H9 (cell line): ENCODE results near the gene MYOM3. TPM values are rescaled to one million over a fixed set of nuclear protein-coding genes. Genes with fewer than 3 reads are reported as not detected.

Experiments used
- DNase-seq: peaks from one replicate; pipeline ENCODE4 v3.0.0-alpha.2; 2017
- H2AFZ ChIP-seq: one replicate; pipeline ENCODE4 v1.6.1; 2013; ENCODE audit warnings: mild to moderate bottlenecking, low read length, control low read depth, moderate library complexity
- H2AK5ac ChIP-seq: 2 replicates; pipeline ENCODE4 v1.6.1; 2013; ENCODE audit warnings: low read length, control low read depth, mixed read lengths; ENCODE audit not compliant: insufficient read length
- H2BK120ac ChIP-seq: one replicate; pipeline ENCODE4 v1.6.1; 2013; ENCODE audit warnings: low read depth, mild to moderate bottlenecking, low read length, control low read depth, inconsistent platforms; ENCODE audit not compliant: poor library complexity, severe bottlenecking
- H2BK12ac ChIP-seq: 2 replicates; pipeline ENCODE4 v1.6.1; 2013; ENCODE audit warnings: low read length, control low read depth, mixed read lengths, low read depth; ENCODE audit not compliant: insufficient read length
- H2BK15ac ChIP-seq: 2 replicates; pipeline ENCODE4 v1.6.1; 2013; ENCODE audit warnings: low read depth, low read length, control low read depth
- H2BK20ac ChIP-seq: one replicate; pipeline ENCODE4 v1.6.1; 2013; ENCODE audit warnings: low read depth, mild to moderate bottlenecking, low read length, control low read depth, inconsistent platforms; ENCODE audit not compliant: poor library complexity, severe bottlenecking
- H2BK5ac ChIP-seq: 2 replicates; pipeline ENCODE4 v1.6.1; 2013; ENCODE audit warnings: low read length, control low read depth, mixed read lengths; ENCODE audit not compliant: insufficient read length
- H3K14ac ChIP-seq: 2 replicates; pipeline ENCODE4 v1.6.1; 2013; ENCODE audit warnings: low read length, control low read depth; ENCODE audit not compliant: insufficient read depth
- H3K18ac ChIP-seq: 2 replicates; pipeline ENCODE4 v1.6.1; 2013; ENCODE audit warnings: low read depth, mild to moderate bottlenecking, mixed read lengths, low read length, control low read depth; ENCODE audit not compliant: insufficient read length
- H3K23ac ChIP-seq: 2 replicates; pipeline ENCODE4 v1.6.1; 2013; ENCODE audit warnings: low read length, control low read depth, mixed read lengths, low read depth; ENCODE audit not compliant: insufficient read length
- H3K23me2 ChIP-seq: 2 replicates; pipeline ENCODE4 v1.6.1; 2013; ENCODE audit warnings: low read depth, mild to moderate bottlenecking, mixed read lengths, low read length, control low read depth; ENCODE audit not compliant: insufficient read length, poor library complexity, severe bottlenecking
- H3K27ac ChIP-seq: 2 replicates; pipeline ENCODE4 v1.5.1; 2013; ENCODE audit warnings: low read length, control low read depth, mixed read lengths, low read depth; ENCODE audit not compliant: insufficient read length
- H3K27me3 ChIP-seq: 2 replicates; pipeline ENCODE4 v1.6.1; 2013; ENCODE audit warnings: low read length, control low read depth, inconsistent platforms; ENCODE audit not compliant: insufficient read depth
- H3K4ac ChIP-seq: 2 replicates; pipeline ENCODE4 v1.6.1; 2013; ENCODE audit warnings: low read depth, mild to moderate bottlenecking, control low read depth, inconsistent platforms, low read length, moderate library complexity
- H3K4me1 ChIP-seq: 2 replicates; pipeline ENCODE4 v1.6.1; 2013; ENCODE audit warnings: low read length, control low read depth, inconsistent platforms; ENCODE audit not compliant: insufficient read depth
- H3K4me2 ChIP-seq: 2 replicates; pipeline ENCODE4 v1.6.1; 2013; ENCODE audit warnings: low read length, control low read depth, mixed read lengths; ENCODE audit not compliant: insufficient read length, insufficient read depth
- H3K56ac ChIP-seq: 2 replicates; pipeline ENCODE4 v1.6.1; 2013; ENCODE audit warnings: low read depth, mild to moderate bottlenecking, mixed read lengths, low read length, control low read depth; ENCODE audit not compliant: insufficient read length
- H3K79me1 ChIP-seq: 2 replicates; pipeline ENCODE4 v1.6.1; 2013; ENCODE audit warnings: low read depth, mild to moderate bottlenecking, moderate library complexity, low read length, control low read depth, inconsistent platforms; ENCODE audit not compliant: insufficient read depth, poor library complexity, severe bottlenecking
- H3K79me2 ChIP-seq: 2 replicates; pipeline ENCODE4 v1.6.1; 2013; ENCODE audit warnings: low read length, control low read depth, inconsistent platforms; ENCODE audit not compliant: insufficient read depth
- H3K9ac ChIP-seq: 2 replicates; pipeline ENCODE4 v1.6.1; 2013; ENCODE audit warnings: low read length, control low read depth, mixed read lengths; ENCODE audit not compliant: insufficient read length; ENCODE audit errors: extremely low read depth
- H3K9me3 ChIP-seq: one replicate; pipeline ENCODE4 v1.6.1; 2013; ENCODE audit warnings: low read depth, low read length, inconsistent platforms; ENCODE audit not compliant: control insufficient read depth
- H3T11ph ChIP-seq: one replicate; pipeline ENCODE4 v1.6.1; 2013; ENCODE audit warnings: mild to moderate bottlenecking, low read length, control low read depth, inconsistent platforms
- H4K20me1 ChIP-seq: one replicate; pipeline ENCODE4 v1.6.1; 2013; ENCODE audit not compliant: control insufficient read depth, insufficient read length, insufficient read depth
- H4K5ac ChIP-seq: 2 replicates; pipeline ENCODE4 v1.6.1; 2013; ENCODE audit warnings: low read depth, mild to moderate bottlenecking, mixed read lengths, low read length, control low read depth; ENCODE audit not compliant: insufficient read length
- H4K8ac ChIP-seq: replicated peaks from 2 replicates; pipeline ENCODE4 v1.6.1; 2013; ENCODE audit warnings: low read length, control low read depth, mixed read lengths, low read depth; ENCODE audit not compliant: insufficient read length
- H4K91ac ChIP-seq: 2 replicates; pipeline ENCODE4 v1.6.1; 2013; ENCODE audit warnings: low read depth, mild to moderate bottlenecking, moderate library complexity, mixed read lengths, low read length, control low read depth; ENCODE audit not compliant: insufficient read length
- H3K27ac Mint-ChIP-seq, 3 experiments: 2 replicates in 2 of 3; 3 replicates in 1 of 3; pipeline ENCODE4 v1.8.0; 2020 to 2021; ENCODE audit warnings: mixed read lengths in 3 of 3, mild to moderate bottlenecking in 1 of 3, moderate library complexity in 1 of 3
- H3K27me3 Mint-ChIP-seq: 2 replicates; pipeline ENCODE4 v1.8.0; 2021; ENCODE audit warnings: low read depth, mild to moderate bottlenecking, moderate library complexity, mixed read lengths
- H3K36me3 Mint-ChIP-seq, 3 experiments: 2 replicates in 2 of 3; 3 replicates in 1 of 3; pipeline ENCODE4 v1.8.0; 2020 to 2021; ENCODE audit warnings: low read depth in 3 of 3, mixed read lengths in 3 of 3; ENCODE audit not compliant: insufficient read depth in 1 of 3
- H3K4me1 Mint-ChIP-seq, 2 experiments: 2 replicates each; pipeline ENCODE4 v1.8.0; 2020; ENCODE audit warnings: mixed read lengths in 2 of 2
- H3K4me3 Mint-ChIP-seq, 2 experiments: 2 replicates in 1 of 2; 3 replicates in 1 of 2; pipeline ENCODE4 v1.8.0; 2020 to 2021; ENCODE audit warnings: mild to moderate bottlenecking in 2 of 2, mixed read lengths in 2 of 2, moderate library complexity in 1 of 2
- H3K9me3 Mint-ChIP-seq, 2 experiments: 2 replicates in 1 of 2; 3 replicates in 1 of 2; pipeline ENCODE4 v1.8.0; 2020; ENCODE audit warnings: mild to moderate bottlenecking in 2 of 2, mixed read lengths in 2 of 2, moderate library complexity in 1 of 2
- CTCF ChIP-seq: fragments of 200-600 bp; sonication (generic); conservative IDR thresholded peaks from 3 replicates; pipeline ENCODE4 v1.8.0; 2021; ENCODE audit warnings: antibody characterized with exemption, mild to moderate bottlenecking
- WGBS: extraction: QIAGEN DNeasy Blood & Tissue Kit; methylation state at CpG from one replicate; pipeline ENCODE4 v1.1.7; 2013; ENCODE audit warnings: missing lambda C conversion rate, low lambda C conversion rate, mixed read lengths; ENCODE audit not compliant: insufficient read length; ENCODE audit errors: extremely low coverage; 5-methylcytosine and 5-hydroxymethylcytosine counted together
- total RNA-seq: library from RNA; stranded (reverse); gene quantifications from 2 replicates; pipeline ENCODE4 v1.2.1, GENCODE V29; 2021

Gene MYOM3
- total RNA-seq, 1 experiment from 2014 or later, result 0.11 TPM

- Histone ChIP-seq H2AK5ac (no peak overlapping the region), H3K4ac (no peak overlapping the region), H2BK12ac (no peak overlapping the region), H2BK5ac (no peak overlapping the region), H3K9ac (no peak overlapping the region), H3T11ph (no peak overlapping the region), H4K8ac (no peak overlapping the region), H3K4me2 (no peak overlapping the region), H3K4me1 (no peaks in the 10 kb centered on the region), H2BK20ac (no peak overlapping the region), H3K27me3 (no peaks in the 10 kb centered on the region), H3K56ac (no peak overlapping the region), H2BK15ac (no peak overlapping the region), H3K9me3 (no peaks in the 10 kb centered on the region), H3K18ac (no peak overlapping the region), H3K79me2 (no peaks in the 10 kb centered on the region), H3K79me1 (no peaks in the 10 kb centered on the region), H3K23ac (no peak overlapping the region), H2AFZ (no peak overlapping the region), H3K27ac (no peak overlapping the region), H4K91ac (no peak overlapping the region), H3K23me2 (no peaks in the 10 kb centered on the region), H2BK120ac (no peak overlapping the region), H4K5ac (no peak overlapping the region), H3K14ac (no peak overlapping the region), H4K20me1 (no peaks in the 10 kb centered on the region)
- Mint-ChIP-seq H3K4me3 (no peak overlapping the region), H3K4me1 (peaks cover 12 to 16% of the 10 kb centered on the region in 2 experiments), H3K27me3 (peaks cover 2% of the 10 kb centered on the region), H3K27ac (no peak overlapping the region), H3K9me3 (peaks cover 0 to 13% of the 10 kb centered on the region in 2 experiments; a peak in 2 of 5 replicates), H3K36me3 (peaks cover 0 to 8% (median 2%) of the 10 kb centered on the region in 3 experiments; a peak in 1 of 7 replicates)
- WGBS, result no CpG with 5 or more reads among the region's 3 CpGs
- TF ChIP-seq CTCF, result no peak
- no peak for DNase-seq
Measured at GRCh38 chr1:24134376-24134775, 22.4 kb upstream of the MYOM3 start.
